ENCODE data around the gene CHRNB2.

GRCh38 chr1:154520333-154520732 lies 47.2 kb upstream of the CHRNB2 start:
- no peak for TF ChIP-seq CTCF (IDR thresholded peaks at IDR 0.05; ENCODE audit: extremely low read depth in 1 of 2, insufficient read depth in 1 of 2, low read depth in 1 of 2, low read length in 2 of 2)
- TF ChIP-seq GATA2 (IDR thresholded peaks at IDR 0.05; ENCODE audit: insufficient read depth, insufficient read length, low read depth, low read length) = no peak
- no peak for TF ChIP-seq POLR2AphosphoS5 (IDR thresholded peaks at IDR 0.05; ENCODE audit: insufficient read depth, low read depth, low read length)
- TF ChIP-seq POLR2A (IDR thresholded peaks at IDR 0.05; ENCODE audit: low read depth, low read length) = no peak
- no peak for TF ChIP-seq EZH2 (IDR thresholded peaks at IDR 0.05; ENCODE audit: borderline replicate concordance, low read depth, low read length, severe bottlenecking)
- TF ChIP-seq MAX (IDR thresholded peaks at IDR 0.05; ENCODE audit: insufficient read depth, insufficient read length) = no peak
- TF ChIP-seq FOS (IDR thresholded peaks at IDR 0.05; ENCODE audit: borderline replicate concordance, insufficient read depth, low read length) = no peak
- no peak for TF ChIP-seq JUN (IDR thresholded peaks at IDR 0.05; ENCODE audit: borderline replicate concordance, insufficient read depth, insufficient read length, low read depth)
- TF ChIP-seq MYC (IDR thresholded peaks at IDR 0.05; ENCODE audit: low read depth, low read length) = no peak
